K562 (cell line): ENCODE results near the gene DOCK1. TPM values are rescaled to one million over a fixed set of nuclear protein-coding genes. Genes with fewer than 3 reads are reported as not detected.

Source experiments
- ATAC-seq: fragments of 200-7000 bp; cut with Tn5 transposase; 3 replicates; pipeline ENCODE4 v1.9.1; 2020; ENCODE audit warnings: moderate library complexity
- BruUV-seq: library from RNA; stranded (reverse); fragments of 400-500 nt; replicated peaks from 2 replicates; lab custom pipeline; 2021; lab: Mats Ljungman, UMichigan
- CTCF ChIA-PET: fragments of 300-600 bp; formaldehyde crosslinking; extraction: SDS; loops from one replicate; lab custom pipeline; 2021; ENCODE audit warnings: low intra/inter-chr PET ratio; lab: Yijun Ruan, JAX
- POLR2A ChIA-PET: fragments of 300-600, 350-650 bp; sonication (Branson Sonifier 250); formaldehyde crosslinking; extraction: SDS; loops from one replicate; lab custom pipeline; 2021; ENCODE audit warnings: antibody characterized with exemption, inconsistent platforms; lab: Yijun Ruan, JAX
- DNase-seq, 4 experiments: peaks; one replicate each; pipeline versions ENCODE4 v3.0.0 to v3.0.0-alpha.2; 2011 to 2018; ENCODE audit warnings: low spot score in 3 of 4, mixed read lengths in 3 of 4; ENCODE audit errors: extremely low read depth in 1 of 4
- FAIRE-seq: peaks from 2 replicates; lab custom pipeline; 2011; peaks lifted over from hg19 to GRCh38; lab: Jason Lieb, UNC
- H2AFZ ChIP-seq: 2 replicates; pipeline ENCODE4 v1.6.0; 2011; ENCODE audit warnings: low read depth, low read length, control low read depth, inconsistent platforms
- H3K27ac ChIP-seq: fragments of 200-600 bp; 3 replicates; pipeline ENCODE4 v1.8.0; 2011; ENCODE audit warnings: low read depth, mild to moderate bottlenecking, control low read depth, inconsistent platforms, low read length, moderate library complexity, mixed read lengths; ENCODE audit errors: extremely low read depth
- H3K27me3 ChIP-seq, 2 experiments: fragments of 300-600 bp in 1 of 2; 2 replicates in 1 of 2; 3 replicates in 1 of 2; pipeline versions ENCODE4 v1.6.0 to v1.8.0; 2011; ENCODE audit warnings: inconsistent platforms in 2 of 2, low read length in 2 of 2, mild to moderate bottlenecking in 1 of 2, mixed read lengths in 1 of 2, moderate library complexity in 1 of 2; ENCODE audit not compliant: control insufficient read depth in 2 of 2, insufficient read depth in 2 of 2
- H3K36me3 ChIP-seq: fragments of 300-600 bp; 3 replicates; pipeline ENCODE4 v1.8.0; 2011; ENCODE audit warnings: mild to moderate bottlenecking, low read length, inconsistent platforms; ENCODE audit not compliant: control insufficient read depth, insufficient read depth
- H3K4me1 ChIP-seq, 2 experiments: fragments of 200-600 bp in 1 of 2; replicated peaks in 1 of 2; 2 replicates in 1 of 2; 3 replicates in 1 of 2; pipeline versions ENCODE4 v1.5.1 to v1.8.0; 2011; ENCODE audit warnings: inconsistent platforms in 2 of 2, low read length in 2 of 2, mild to moderate bottlenecking in 1 of 2, mixed read lengths in 1 of 2, moderate library complexity in 1 of 2; ENCODE audit not compliant: control insufficient read depth in 2 of 2, insufficient read depth in 2 of 2
- H3K4me2 ChIP-seq: 2 replicates; pipeline ENCODE4 v1.6.1; 2011; ENCODE audit warnings: low read length, control low read depth, inconsistent platforms, mixed read lengths; ENCODE audit not compliant: insufficient read depth
- H3K4me3 ChIP-seq: fragments of 200-600 bp; sonication (generic), shearing (Covaris generic); 2 replicates; pipeline ENCODE4 v1.5.1; 2016; ENCODE audit warnings: control low read depth, inconsistent platforms
- H3K79me2 ChIP-seq: fragments of 200-600 bp; 3 replicates; pipeline ENCODE4 v1.8.0; 2011; ENCODE audit warnings: low read length, inconsistent platforms; ENCODE audit not compliant: control insufficient read depth, insufficient read depth
- H3K9ac ChIP-seq, 2 experiments: 2 replicates each; pipeline versions ENCODE4 v1.6.0 to v1.6.1; 2011; ENCODE audit warnings: low read depth in 2 of 2, low read length in 2 of 2, control low read depth in 1 of 2, inconsistent platforms in 1 of 2, mild to moderate bottlenecking in 1 of 2, mixed read lengths in 1 of 2; ENCODE audit not compliant: insufficient read depth in 1 of 2
- H3K9me1 ChIP-seq: one replicate; pipeline ENCODE4 v1.6.0; 2011; ENCODE audit warnings: inconsistent platforms, mild to moderate bottlenecking, low read length, moderate library complexity; ENCODE audit not compliant: control insufficient read depth, insufficient read depth
- H3K9me3 ChIP-seq: replicated peaks from 2 replicates; pipeline ENCODE4 v1.5.1; 2011; ENCODE audit warnings: low read depth, low read length, inconsistent platforms; ENCODE audit not compliant: control insufficient read depth, insufficient read depth
- H4K20me1 ChIP-seq: replicated peaks from 2 replicates; pipeline ENCODE4 v1.6.1; 2011; ENCODE audit warnings: low read length, inconsistent platforms, mixed read lengths; ENCODE audit not compliant: control insufficient read depth, insufficient read depth
- ARID3B ChIP-seq: fragments of 250-450 bp; sonication (Bioruptor Pico); IDR thresholded peaks from 2 replicates; pipeline ENCODE4 v1.4.0; 2020; ENCODE audit warnings: borderline replicate concordance
- EZH2 ChIP-seq: IDR thresholded peaks from 2 replicates; pipeline ENCODE4 v1.6.1; 2012; ENCODE audit warnings: low read depth, mild to moderate bottlenecking, inconsistent platforms, low read length, borderline replicate concordance
- FOXJ3 ChIP-seq: sonication (generic); formaldehyde crosslinking; IDR thresholded peaks from 2 replicates; pipeline ENCODE4 v1.4.0; 2020; ENCODE audit warnings: mild to moderate bottlenecking, missing genetic modification reagents
- HMGN3 ChIP-seq: IDR thresholded peaks from 2 replicates; pipeline ENCODE4 v1.6.1; 2011; ENCODE audit warnings: borderline replicate concordance, low read depth, mild to moderate bottlenecking, mixed read lengths, low read length; ENCODE audit not compliant: insufficient read length; ENCODE audit errors: extremely low read depth
- HNRNPH1 ChIP-seq: fragments of 200-400 bp; formaldehyde crosslinking; optimal IDR thresholded peaks from 2 replicates; pipeline ENCODE3; 2017; ENCODE audit warnings: low read depth, mild to moderate bottlenecking, low read length, moderate library complexity
- NFE2 ChIP-seq: IDR thresholded peaks from 2 replicates; pipeline ENCODE4 v1.6.1; 2014; ENCODE audit warnings: antibody characterized with exemption, low read depth
- SMAD2 ChIP-seq: fragments of 150-350 bp; IDR thresholded peaks from 2 replicates; pipeline ENCODE4 v1.6.1; 2014; ENCODE audit warnings: low read depth, mild to moderate bottlenecking, low read length
- TARDBP ChIP-seq: fragments of 450-650 bp; IDR thresholded peaks from 2 replicates; pipeline ENCODE4 v1.6.1; 2016
- ZBTB26 ChIP-seq: fragments of 450-650 bp; formaldehyde crosslinking; IDR thresholded peaks from 2 replicates; pipeline ENCODE4 v1.4.0; 2022; ENCODE audit warnings: missing genetic modification characterization
- ZSCAN32 ChIP-seq: fragments of 450-650 bp; formaldehyde crosslinking; IDR thresholded peaks from 2 replicates; pipeline ENCODE4 v1.4.0; 2020; ENCODE audit warnings: mild to moderate bottlenecking, moderate library complexity
- WGBS: fragments of 100-300 bp; shearing (Covaris generic); methylation state at CpG from one replicate; pipeline ENCODE4 v1.1.6; 2016; ENCODE audit warnings: low coverage, mixed read lengths; ENCODE audit not compliant: insufficient coverage; ENCODE audit errors: missing lambda C conversion rate; 5-methylcytosine and 5-hydroxymethylcytosine counted together
- in situ Hi-C: fragments of 300-500 bp; cut with MboI; formaldehyde crosslinking; loops from 4 replicates; pipeline ENCODE4 v1.15.0; 2018; ENCODE audit warnings: inconsistent platforms, mixed read lengths
- intact Hi-C: fragments of 100-400 bp; cut with micrococcal nuclease; formaldehyde crosslinking; loops from 2 replicates; pipeline ENCODE4 v1.14.2; 2022
- polyA plus RNA-seq, 8 experiments: library from polyadenylated mRNA; depleted of rRNA in 4 of 8; stranded (reverse) in 5 of 8; unstranded in 3 of 8; fragments of >200 nt; fragmentation: Nextera tagmentation in 2 of 8; fragmentation: Illumina TruSeq in 1 of 8; extraction: Ambion mirVana in 2 of 8; extraction: Trizol in 1 of 8; gene quantifications; 2 replicates each; pipeline versions ENCODE4 v1.2.1 to v1.2.3, GENCODE V29; 2011 to 2014; ENCODE audit warnings: inconsistent platforms in 1 of 8, missing spikeins in 1 of 8
- total RNA-seq, 7 experiments: library from RNA; depleted of rRNA in 6 of 7; stranded (reverse); fragments of >200 nt in 6 of 7; fragmentation: Illumina TruSeq in 2 of 7; extraction: Trizol in 2 of 7; gene quantifications; 2 replicates each; pipeline versions ENCODE4 v1.2.1 to v1.2.3, GENCODE V29; 2011 to 2021; ENCODE audit warnings: low replicate concordance in 1 of 7
- TF ChIP-seq, protein P1 (sequence below): fragments of 450-650 bp; formaldehyde crosslinking; IDR thresholded peaks from 2 replicates; pipeline ENCODE4 v1.4.0; 2022; ENCODE audit warnings: mild to moderate bottlenecking, moderate library complexity
- TF ChIP-seq, protein P2 (sequence below): fragments of 250-450 bp; sonication (Bioruptor Pico); IDR thresholded peaks from 2 replicates; pipeline ENCODE4 v1.4.0; 2020; ENCODE audit warnings: mild to moderate bottlenecking, moderate library complexity

The DOCK1 gene
- total and polyA plus RNA-seq, 9 of the 15 experiments (the other 6 are each of a cell fraction or from before 2014, with no cell fraction given) = 0.31 TPM; not detected in 8

DNA sequence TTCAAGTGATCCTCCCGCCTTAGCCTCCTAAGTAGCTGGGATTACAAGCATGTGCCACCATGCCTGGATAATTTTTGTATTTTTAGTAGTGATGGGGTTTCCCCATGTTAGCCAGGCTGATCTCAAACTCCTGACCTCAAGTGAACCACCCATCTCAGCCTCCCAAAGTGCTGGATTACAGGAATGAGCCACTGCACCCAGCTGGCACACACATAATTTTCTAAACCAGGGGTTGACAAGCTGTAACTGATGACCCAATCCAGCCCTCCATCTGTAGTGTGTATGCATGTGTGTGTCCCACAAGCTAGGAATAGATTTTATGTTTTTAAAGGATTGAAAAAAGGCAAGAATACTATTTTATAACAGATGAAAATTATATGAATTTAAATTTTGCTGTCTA lies 417.1 kb downstream of the DOCK1 start (continued):
- no peak for TF ChIP-seq ARID3B (CRISPR knock-in tag)
- TF ChIP-seq ZSCAN32 = no peak
- TF ChIP-seq HNRNPH1 = no peak
- no peak for TF ChIP-seq ZBTB26 (CRISPR knock-in tag)
- TF ChIP-seq FOXJ3 (CRISPR knock-in tag) = no peak
- TF ChIP-seq EZH2 = no peak
- TF ChIP-seq SMAD2 = no peak
- TF ChIP-seq, all 486 proteins: peak for 0

GRCh38 chr10:127325506-127325905 lies 420.3 kb downstream of the DOCK1 start:
- intact Hi-C loops = no loop called here
- CTCF ChIA-PET = no interaction called here
- in situ Hi-C loops = no loop called here
- DNase-seq (no peak), ATAC-seq (no peak), FAIRE-seq (no peak)
- no peak overlapping the region for H3K4me2 ChIP-seq
- TF ChIP-seq TARDBP = no peak
- no peak for TF ChIP-seq NFE2
- TF ChIP-seq, protein P1, sequence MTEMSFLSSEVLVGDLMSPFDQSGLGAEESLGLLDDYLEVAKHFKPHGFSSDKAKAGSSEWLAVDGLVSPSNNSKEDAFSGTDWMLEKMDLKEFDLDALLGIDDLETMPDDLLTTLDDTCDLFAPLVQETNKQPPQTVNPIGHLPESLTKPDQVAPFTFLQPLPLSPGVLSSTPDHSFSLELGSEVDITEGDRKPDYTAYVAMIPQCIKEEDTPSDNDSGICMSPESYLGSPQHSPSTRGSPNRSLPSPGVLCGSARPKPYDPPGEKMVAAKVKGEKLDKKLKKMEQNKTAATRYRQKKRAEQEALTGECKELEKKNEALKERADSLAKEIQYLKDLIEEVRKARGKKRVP = no peak
- no peak for TF ChIP-seq HMGN3
- TF ChIP-seq, protein P2, sequence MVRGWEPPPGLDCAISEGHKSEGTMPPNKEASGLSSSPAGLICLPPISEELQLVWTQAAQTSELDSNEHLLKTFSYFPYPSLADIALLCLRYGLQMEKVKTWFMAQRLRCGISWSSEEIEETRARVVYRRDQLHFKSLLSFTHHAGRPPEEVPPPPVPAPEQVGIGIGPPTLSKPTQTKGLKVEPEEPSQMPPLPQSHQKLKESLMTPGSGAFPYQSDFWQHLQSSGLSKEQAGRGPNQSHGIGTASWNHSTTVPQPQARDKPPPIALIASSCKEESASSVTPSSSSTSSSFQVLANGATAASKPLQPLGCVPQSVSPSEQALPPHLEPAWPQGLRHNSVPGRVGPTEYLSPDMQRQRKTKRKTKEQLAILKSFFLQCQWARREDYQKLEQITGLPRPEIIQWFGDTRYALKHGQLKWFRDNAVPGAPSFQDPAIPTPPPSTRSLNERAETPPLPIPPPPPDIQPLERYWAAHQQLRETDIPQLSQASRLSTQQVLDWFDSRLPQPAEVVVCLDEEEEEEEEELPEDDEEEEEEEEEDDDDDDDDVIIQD (CRISPR knock-in tag) = no peak
- BruUV-seq = no TSS peak
- no peaks in the 10 kb centered on the region for H3K79me2 ChIP-seq
- H3K36me3 ChIP-seq = no peaks in the 10 kb centered on the region
- no peak overlapping the region for H2AFZ ChIP-seq
- no peak overlapping the region for H3K27ac ChIP-seq
- 0% methylated on average over 5 of the region's 5 CpGs for WGBS
- no peaks in the 10 kb centered on the region for H3K9me1 ChIP-seq
- no peaks in the 10 kb centered on the region for H3K4me1 ChIP-seq
- no peaks in the 10 kb centered on the region for H3K27me3 ChIP-seq
- no peaks in the 10 kb centered on the region for H3K9me3 ChIP-seq
- POLR2A ChIA-PET = no interaction called here
- no peaks in the 10 kb centered on the region for H4K20me1 ChIP-seq
- no peak overlapping the region for H3K4me3 ChIP-seq
- no peak overlapping the region for H3K9ac ChIP-seq
